ENCODE measurements around the gene KRABD2.

GRCh38 chr17:8333281-8333680 is 43.2 kb downstream of the KRABD2 start:
- no peak for TF ChIP-seq CTCF (IDR thresholded peaks at IDR 0.05)
- no peak for TF ChIP-seq POLR2A (IDR thresholded peaks at IDR 0.05)

Data from uterus (tissue), 2 donors.